Cardiac septum (tissue), 1 donor: ENCODE measurements around the gene TTC24. TPM values are rescaled to one million over a fixed set of nuclear protein-coding genes. Genes with fewer than 3 reads are reported as not detected.

Experiments
- DNase-seq: peaks from one replicate; pipeline ENCODE4 v3.0.0-alpha.2; 2020; ENCODE audit warnings: low spot score
- intact Hi-C: fragments of 100-400 bp; cut with DNase I; formaldehyde crosslinking; loops from one replicate; pipeline ENCODE4 v1.14.0; 2022
- long read RNA-seq: library from polyadenylated mRNA; unstranded; transcript quantifications from one replicate; pipeline ENCODE4 v2.0.0, GENCODE V29; 2021
- total RNA-seq: library from RNA; stranded (reverse); fragmentation: NEBNext Ultra II Directional; extraction: Animal tissue kit (Norgen Biotek cat#: 25700); gene quantifications from one replicate; pipeline ENCODE4 v1.2.1, GENCODE V29; 2021
- donor health status: DM: no; HTN: no; CAD: no.

The TTC24 gene
- not detected for total RNA-seq
- long read RNA-seq = 0 reads

DNA sequence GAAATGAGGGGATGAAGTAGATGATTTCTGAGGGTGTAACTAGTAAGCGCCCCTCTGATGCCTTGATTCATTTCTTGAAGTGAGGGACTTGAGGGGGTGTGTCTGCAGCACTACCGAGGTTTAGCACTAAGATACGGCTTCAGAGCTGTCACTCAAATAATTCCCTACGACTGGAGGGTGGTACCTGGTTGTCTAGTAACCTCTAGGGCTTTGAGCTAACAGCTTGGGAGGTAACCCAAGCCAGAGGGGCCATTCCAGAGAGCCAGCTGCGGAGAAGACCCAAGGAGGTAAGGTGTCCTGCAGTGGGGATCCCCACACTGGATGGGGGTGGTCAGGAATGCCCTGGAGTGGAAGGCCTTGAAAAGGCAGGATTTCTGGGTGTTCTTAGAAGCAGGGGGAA, at the start of gene TTC24:
Gene TTC24 (plus strand): TSS at position 252 of the 400 bp plus-strand sequence. CDS start 1,642 bp downstream, outside the sequence.
- no peak for DNase-seq
- intact Hi-C loops = no loop called here

DNA sequence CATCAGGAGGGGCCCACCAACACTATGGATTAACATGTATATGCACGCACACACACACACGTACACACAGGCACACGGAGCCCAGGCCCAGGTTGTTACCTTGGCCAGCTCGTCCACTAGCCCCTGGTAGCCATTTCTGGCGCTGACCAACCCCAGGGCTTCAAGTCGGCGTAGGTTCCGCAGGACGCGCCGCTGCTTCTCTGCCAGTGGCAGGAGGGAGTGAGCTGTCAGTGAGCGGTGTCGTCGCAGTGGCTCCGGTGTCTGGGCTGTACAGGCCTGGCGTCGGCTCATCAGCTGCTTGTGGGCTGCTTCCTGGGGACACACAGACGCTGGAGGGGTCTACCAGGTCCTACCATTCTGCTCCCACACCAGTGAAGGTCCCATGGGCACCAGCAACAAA, 49.5 kb upstream of the TTC24 start:
- intact Hi-C loops = no loop called here

DNA sequence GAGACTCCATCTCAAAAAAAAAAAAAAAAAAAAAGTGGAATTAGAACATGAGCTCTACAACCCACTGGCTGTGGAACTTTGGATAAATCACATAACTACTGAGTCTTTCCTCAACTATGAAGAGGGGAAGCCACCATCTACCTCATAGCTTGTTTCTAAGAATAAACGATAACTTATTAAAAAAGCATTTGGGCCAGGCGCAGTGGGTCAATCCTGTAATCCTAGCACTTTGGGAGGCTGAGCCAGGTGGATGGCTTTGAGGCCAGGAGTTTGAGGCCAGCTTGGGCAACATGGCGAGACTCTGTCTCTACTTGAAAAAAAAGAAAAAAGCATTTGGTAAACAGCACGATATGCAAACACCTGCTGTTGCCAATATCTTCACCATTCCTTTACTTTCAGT, 47.1 kb upstream of the TTC24 start:
- intact Hi-C loops = no loop called here
- DNase-seq = no peak

More for the DNA sequence above, 49.5 kb upstream of the TTC24 start:
- DNase-seq = no peak

- intact Hi-C loops = no loop called here
Observed at GRCh38 chr1:156533568-156534220, 45.8 kb upstream of the TTC24 start.

GRCh38 chr1:156534424-156535060, 45.0 kb upstream of the TTC24 start:
- DNase-seq = no peak
- intact Hi-C loops = no loop called here

More at GRCh38 chr1:156533568-156534220, 45.8 kb upstream of the TTC24 start:
- no peak for DNase-seq

- intact Hi-C loops = no loop called here
- DNase-seq = no peak
Observed at GRCh38 chr1:156537027-156537426, 42.5 kb upstream of the TTC24 start.

DNA sequence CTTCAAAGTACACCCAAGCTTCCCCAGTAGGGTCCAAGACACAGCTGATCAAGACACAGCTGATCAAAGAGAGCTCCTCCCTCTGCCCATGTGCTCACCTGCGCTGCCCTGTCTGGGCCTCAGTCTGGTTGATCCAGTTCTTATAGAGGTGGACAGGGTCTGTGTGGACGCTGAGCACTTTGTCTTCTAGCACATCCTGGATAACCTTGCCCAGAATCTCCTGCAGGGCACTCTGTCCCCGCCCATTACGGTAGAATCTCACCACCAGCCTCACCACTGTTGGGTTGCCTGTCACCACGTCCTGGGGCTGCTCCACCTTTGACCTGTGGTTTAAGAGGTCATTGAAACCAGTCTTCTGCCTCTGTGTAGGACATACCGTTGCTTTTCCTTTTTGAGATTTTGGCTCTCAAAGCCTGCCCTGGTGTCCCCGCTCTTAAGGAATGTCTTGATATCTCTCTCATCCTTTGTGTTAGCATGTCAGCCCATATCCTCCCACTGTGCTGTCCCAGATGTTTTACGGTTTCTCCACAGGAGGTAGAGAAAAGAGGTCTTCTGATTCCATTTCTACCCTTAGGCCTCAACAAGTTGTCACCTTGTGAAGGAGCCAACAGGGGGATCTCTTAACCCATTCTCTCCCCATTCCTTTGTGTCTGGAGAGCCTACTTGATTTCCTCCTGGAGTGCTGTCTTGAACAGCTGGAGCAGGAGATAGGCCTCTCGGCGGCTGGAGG, 40.6 kb upstream of the TTC24 start:
- intact Hi-C loops = no loop called here
- no peak for DNase-seq

- intact Hi-C loops = no loop called here
- no peak for DNase-seq
Observed at GRCh38 chr1:156539818-156540355, 39.6 kb upstream of the TTC24 start.

DNA sequence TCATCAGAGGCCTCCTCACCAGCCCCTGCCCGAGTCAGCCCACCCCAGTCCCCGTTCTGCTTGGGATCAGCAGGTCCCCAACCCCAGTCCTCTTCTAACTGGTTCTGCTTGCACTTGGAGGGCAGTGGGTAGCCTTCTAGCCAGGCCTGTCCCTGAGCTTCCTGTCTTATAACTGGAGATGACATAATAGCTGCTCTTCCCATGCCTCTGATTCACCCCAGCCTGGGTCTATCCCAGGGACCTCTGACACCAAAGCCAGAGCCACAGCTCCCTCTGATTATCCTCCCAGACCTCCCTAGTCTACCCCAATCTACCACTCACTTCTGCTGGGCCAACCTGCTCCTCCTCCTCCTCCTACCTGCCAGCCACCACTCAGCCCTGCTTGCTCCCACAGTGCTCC, 38.6 kb upstream of the TTC24 start:
- intact Hi-C loops = no loop called here
- no peak for DNase-seq

- DNase-seq = no peak
- intact Hi-C loops = no loop called here
Observed at GRCh38 chr1:156543066-156543465, 36.5 kb upstream of the TTC24 start.

DNA sequence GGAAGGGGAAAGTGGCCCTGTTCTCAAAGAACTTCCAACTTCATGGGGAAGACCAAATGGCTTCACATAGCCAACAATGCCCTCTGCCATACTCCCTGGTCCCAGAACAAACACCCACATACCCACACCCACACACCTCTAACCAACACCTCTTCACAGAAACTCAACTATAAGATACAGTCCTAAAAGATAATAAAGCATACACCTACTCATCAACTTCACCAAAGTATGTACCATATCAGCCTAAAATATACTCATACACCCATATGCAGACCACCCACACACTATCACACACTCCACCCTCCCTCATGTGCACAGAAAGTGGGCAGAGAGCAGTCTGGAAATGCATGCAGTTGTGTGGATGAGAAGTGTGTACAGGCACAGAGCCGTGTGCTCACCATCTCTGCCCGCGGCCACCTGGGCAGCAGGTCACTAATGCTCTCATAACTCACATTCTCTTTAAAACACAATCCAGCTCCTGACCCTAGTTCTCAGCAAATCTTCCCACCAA, 34.9 kb upstream of the TTC24 start:
- no peak for DNase-seq
- intact Hi-C loops = loop anchor here (5.0 kb wide), 1 partner anchor 32 kb away; no protein-coding TSS in a partner anchor

DNA sequence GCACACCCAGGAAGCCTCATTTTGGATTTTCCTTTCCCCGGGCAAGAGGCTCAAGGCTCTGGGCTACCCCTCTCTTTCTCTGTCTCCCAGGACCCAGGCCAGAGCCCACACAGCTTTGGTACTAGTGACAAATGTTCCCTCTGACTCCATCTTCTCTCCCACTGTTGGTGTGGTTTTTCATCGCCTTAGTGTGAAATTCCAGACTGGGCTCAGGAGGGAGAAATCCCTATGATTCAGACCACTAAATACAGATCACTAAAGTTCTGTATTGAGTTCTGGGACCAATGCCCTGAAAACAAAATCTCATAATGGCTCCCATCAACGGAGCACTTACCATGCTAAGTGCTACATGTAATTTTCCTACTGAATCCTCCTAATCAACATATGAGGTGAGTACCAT, 33.3 kb upstream of the TTC24 start:
- no peak for DNase-seq
- intact Hi-C loops = loop anchor here (5.0 kb wide), 1 partner anchor 34 kb away; no protein-coding TSS in a partner anchor

- DNase-seq = no peak
- intact Hi-C loops = loop anchor here (5.0 kb wide), 1 partner anchor 35 kb away; no protein-coding TSS in a partner anchor
Observed at GRCh38 chr1:156547434-156547833, 32.1 kb upstream of the TTC24 start.

DNA sequence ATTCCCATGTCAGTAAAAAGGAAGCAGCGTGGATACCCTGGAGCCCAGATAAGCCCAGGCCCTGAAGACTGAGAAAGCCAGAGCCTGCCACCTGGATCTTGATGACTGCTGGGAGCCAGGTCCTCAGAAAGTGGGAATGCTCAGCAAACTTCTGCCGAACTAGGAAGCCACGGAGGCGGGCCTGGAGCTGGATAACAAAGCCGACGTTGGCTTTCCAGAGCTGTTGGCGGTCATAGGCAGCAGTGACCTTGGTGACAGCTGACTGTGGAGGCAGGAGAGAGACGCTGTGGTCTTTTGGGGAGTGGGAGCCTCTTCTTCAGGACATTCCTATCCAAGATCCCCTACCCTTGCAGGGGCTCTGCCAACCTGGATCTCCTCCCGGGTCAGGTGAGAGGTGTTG, 31.5 kb upstream of the TTC24 start:
- intact Hi-C loops = loop anchor here (5.0 kb wide), 1 partner anchor 36 kb away; no protein-coding TSS in a partner anchor
- DNase-seq = no peak

DNA sequence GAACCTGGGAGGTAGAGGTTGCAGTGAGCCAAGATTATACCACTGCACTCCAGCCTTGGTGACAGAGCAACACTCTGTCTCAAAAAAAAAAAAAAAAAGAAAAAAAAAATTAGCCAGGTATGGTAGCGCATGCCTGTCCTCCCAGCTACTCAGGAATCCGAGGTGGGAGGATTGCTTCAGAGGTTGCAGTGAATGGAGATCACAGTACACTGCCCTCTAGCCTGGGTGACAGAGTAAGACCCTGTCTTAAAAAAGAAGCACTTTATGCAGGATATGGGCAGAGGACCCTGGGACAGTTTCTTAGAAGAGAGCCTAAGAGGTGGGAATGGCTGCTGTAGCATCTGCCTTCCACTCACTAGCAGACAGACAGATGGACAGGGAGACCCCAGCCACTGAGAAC, 30.1 kb upstream of the TTC24 start:
- intact Hi-C loops = loop anchor here (5.0 kb wide), 1 partner anchor 37 kb away; no protein-coding TSS in a partner anchor
- DNase-seq = no peak

DNA sequence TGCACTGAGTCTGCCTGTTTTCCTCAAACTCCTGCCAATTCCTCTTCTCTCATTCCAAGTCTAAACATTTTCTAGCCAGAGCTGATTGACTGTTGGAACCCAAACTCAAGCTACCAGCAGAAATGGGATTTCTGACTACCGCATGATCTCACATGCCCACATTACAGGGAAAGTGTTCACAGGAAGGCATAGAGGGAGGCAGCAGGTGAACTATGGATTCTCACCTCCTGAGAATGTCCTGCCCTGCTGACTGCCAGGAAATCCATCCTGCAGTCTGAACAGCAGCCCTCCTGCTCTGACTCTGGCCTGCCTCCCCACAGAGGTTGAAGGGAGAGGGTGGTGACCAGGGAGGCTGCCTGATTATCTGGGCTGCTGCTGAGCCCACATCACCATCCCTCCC, 29.7 kb upstream of the TTC24 start:
- intact Hi-C loops = loop anchor here (5.0 kb wide), 1 partner anchor 38 kb away; no protein-coding TSS in a partner anchor
- no peak for DNase-seq

DNA sequence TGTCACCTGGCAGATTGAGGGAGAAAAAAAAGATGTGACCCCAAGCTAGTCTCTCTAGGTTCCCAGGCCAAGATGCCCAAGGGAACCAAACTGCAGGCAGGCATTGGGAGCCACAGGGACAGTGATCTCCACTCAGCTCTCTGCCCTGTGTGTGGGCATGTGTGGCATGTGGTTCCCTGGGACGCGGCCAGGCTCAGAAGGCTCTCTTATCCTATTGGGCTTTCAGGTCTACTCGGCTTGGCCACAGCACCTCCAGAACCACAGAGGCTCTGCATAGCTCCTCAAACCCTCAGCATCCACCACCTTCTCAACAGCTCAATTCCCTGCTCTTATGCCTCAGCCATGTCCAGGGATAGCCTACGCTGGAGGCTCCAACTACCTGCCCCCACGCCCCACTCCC, 29.2 kb upstream of the TTC24 start:
- intact Hi-C loops = no loop called here
- DNase-seq = peak; percentile 84

- intact Hi-C loops = no loop called here
- no peak for DNase-seq
Observed at GRCh38 chr1:156551066-156551643, 28.4 kb upstream of the TTC24 start.

DNA sequence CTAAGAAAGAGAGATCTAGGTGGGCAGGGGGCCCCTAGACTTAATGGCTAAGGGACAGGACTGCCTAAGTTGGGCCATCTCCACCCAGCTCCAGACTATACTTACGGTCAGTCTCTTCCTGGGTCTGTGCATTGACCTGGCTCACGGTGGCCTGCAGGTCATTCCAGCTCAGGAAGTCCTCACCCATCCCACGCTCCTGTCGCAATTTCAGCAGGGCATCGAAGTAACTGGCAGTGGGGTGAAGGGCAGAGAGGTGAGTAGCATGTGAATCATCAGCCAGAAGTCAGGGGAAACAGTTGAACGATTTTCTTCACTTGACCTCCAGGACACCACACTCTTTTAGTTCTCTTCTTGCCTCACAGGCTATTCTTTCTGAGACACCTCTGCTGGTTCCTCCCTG, 27.7 kb upstream of the TTC24 start:
- DNase-seq = peak; percentile 36
- intact Hi-C loops = no loop called here

GRCh38 chr1:156552518-156552917, 27.0 kb upstream of the TTC24 start:
- intact Hi-C loops = no loop called here
- DNase-seq = no peak
